ENCODE results near the gene CBFA2T3.

DNA sequence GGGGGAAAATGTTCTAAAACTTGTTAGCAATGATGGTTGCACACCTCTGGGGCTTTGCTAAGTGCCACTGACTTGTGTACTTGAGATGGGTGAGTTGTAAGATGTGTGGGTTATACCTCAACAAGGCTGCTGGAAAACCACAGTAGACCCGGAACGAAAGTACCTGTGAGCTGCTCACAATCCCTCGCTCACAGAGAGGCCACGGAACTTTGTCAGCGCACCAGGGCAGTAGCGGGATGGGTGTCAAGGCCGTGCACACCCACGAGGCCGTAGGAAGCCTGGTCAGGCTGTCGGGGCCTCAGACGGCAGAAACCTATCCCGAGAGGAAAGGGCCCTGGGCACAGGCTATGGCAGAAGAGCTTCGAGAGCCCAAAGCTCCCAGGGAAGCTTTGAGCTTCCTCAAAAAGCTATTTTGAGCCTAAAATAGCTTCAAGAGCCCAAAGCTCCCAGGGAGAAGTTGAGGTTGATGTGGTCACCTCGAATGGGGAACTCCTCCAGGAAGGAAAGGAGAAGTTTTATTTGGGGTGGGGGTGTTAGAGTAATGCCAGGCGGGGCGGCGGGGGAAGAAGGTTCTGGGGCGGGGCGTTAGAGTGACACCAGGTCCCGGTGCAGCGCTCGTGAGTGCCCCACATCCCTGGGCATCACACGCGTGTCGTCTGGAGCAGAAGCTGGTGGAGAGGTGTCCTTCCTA lies 19.0 kb downstream of the CBFA2T3 start:
- TF ChIP-seq EZH2 (IDR thresholded peaks at IDR 0.05) = no peak
- TF ChIP-seq POLR2AphosphoS5 (IDR thresholded peaks at IDR 0.05; ENCODE audit: borderline replicate concordance, low read depth, low read length) = no peak
